Raji (cell line): ENCODE results near the gene ATG4B.
A peak's percentile ranks its signal among the peaks of the same experiment; 100 is the strongest.

Experiments
- POLR2A ChIP-seq: IDR thresholded peaks from 2 replicates; pipeline ENCODE4 v1.6.1; 2011; ENCODE audit warnings: low read depth, low read length, control low read depth; ENCODE audit not compliant: insufficient read depth

Gene ATG4B

DNA sequence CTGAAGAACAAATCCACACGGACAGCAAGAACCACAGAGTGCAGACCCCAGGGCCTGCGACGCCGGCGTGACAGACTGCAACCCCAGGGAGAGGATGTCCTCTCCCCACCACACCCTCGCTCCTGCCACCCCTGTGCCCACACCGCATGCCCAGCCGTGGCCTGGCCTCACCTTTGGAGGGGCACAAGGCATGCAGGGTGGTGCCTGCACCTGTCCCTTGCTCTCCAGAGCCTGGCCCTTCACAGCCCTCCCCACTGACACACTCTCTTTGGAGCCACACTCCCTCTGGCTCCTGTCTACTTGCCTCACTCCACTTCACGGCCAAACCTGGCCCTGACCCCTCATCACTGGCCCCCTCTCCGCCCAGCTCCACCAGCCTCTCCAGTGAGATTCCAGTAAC lies 9.8 kb upstream of the ATG4B start:
- TF ChIP-seq POLR2A, result no peak

DNA sequence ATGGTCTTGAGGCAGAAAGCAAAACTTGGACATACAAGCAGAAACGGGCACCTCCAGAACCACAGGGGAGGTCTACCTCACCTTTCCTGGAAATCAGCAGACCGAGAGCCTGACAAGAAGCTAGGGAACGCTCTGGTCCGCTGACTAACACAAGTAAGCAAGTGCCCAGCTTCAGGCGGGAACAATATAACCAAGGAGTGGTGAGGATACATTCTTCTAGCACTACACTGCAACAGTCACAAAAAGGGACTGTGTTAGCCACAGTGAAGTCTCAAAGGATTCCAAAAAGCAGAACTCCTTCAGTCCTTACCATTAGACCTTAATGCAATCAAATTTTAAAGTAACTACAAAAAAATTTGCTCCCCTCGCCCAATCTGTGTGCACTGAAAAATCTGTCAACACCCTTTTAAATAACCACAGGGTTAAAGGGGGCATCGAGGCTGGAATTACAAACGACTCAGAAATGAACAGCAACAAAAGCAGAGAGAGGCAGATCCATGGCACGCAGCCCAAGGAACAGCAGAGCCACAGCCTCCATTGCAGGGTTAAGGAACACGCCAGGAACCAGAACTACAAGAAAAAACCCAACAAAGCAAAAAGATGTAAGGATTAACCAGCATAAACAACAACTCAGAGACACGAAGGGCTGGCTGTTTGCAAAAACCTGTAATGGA lies 7.6 kb upstream of the ATG4B start:
- TF ChIP-seq POLR2A, result no peak

DNA sequence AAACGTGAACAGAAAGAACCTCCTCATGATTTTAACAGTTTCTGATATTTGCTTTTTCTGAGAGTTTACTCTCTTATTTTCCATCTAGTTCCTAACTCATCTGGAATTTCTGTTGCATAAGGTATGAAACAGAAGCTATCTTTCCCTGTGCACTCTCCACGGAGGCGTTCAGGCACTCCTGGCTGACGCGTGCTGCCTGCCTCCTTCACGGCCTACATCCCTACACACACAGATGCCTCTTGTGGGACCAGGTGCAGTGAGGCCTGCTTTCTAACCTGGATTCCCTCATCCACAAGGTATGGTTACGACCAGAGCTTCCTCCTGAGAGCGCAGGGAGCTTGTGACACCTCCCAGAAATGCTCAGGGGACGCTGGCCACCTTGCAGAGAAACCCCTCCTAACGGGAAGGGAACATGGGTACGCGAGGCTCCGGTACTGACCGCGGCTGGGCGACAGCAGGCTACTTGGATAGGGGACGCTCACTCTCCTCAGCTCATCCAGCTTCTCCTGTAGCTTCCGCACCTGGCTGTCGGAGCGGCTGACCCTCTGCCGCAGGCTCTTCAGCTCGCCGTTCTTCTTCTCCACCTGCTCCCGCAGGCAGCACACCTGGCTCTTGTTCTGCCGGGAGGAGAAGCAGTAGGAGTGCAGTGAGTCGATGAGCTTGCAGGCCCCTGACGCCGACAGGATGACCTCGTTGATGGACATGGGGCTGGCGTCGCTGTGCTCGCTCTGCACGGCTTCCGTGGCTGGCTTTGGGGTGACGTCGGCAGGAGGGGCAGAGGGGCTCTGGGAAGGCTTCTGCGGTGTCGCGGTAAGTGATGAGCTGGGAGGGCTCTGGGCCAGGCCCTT lies 4.8 kb upstream of the ATG4B start:
- no peak for TF ChIP-seq POLR2A

- no peak for TF ChIP-seq POLR2A
These were observed 3.9 kb upstream of the ATG4B start for GRCh38 chr2:241633561-241633960.

DNA sequence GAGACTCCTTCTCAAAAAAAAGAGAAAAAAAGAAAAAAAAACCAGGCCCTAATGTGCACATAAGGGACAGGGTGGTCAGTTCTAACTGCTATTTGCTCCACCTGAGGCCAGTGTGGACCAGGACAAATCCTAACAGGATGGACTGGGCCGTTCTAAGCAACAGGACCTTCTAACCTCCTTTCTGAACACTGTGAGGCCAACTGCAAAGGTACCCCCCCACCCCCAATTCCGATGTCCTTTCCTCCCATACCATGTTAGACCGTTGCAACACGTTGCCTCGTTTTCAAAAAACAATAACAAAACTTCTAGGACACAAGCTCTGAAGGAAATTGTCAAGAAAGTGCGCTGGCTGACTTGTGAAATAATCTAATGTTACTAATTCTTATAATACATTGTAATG lies 1.7 kb upstream of the ATG4B start:
- no peak for TF ChIP-seq POLR2A

DNA sequence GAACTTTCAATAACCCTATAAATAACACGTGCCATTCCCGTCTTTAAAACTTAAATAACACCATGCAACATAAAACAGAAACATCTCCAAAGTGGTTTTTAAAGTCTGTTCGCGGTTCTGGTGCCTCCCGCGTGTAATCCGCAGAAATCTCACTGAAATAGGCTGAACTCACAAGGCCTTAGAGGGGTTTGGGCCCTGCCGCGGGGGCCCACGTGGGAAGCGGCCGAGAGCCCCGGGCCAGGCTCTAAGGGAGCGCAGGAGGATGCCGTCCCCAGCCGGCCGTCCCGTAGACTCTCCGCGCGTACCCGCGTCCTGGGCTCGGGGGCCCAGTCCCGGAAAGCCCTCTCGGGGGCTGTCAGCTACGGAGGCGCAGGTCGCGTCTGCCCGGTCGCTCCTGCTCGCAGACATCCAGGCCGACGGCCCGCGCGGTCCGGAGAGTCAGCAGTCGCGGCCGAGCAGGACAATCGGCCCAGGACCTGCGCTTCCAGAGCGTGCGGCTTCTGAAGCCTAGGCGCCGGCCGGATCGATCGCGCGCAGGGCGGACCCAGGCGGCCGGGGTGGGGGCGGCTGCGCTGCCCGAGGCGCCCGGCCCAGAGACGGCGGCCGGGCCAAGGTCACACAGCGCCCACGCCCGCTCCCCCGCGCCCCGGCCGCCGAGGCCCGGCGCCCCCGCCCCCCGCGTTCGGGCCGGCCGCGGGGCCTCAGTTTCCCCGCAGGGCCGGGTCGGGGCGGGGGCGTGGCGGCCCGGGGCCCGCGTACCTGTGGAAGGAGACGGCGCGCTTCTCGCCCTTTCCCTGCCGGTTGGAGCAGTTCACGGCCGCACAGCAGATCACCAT lies 1.1 kb upstream of the ATG4B start:
- TF ChIP-seq POLR2A, result peak; percentile 45; the same call in 1 of the 2 replicates

GRCh38 chr2:241637795-241638660 lies 535 bp downstream of the ATG4B start:
- no peak for TF ChIP-seq POLR2A

GRCh38 chr2:241638940-241639339 lies 1.4 kb downstream of the ATG4B start:
- TF ChIP-seq POLR2A, result no peak

GRCh38 chr2:241639385-241639784 lies 1.9 kb downstream of the ATG4B start:
- TF ChIP-seq POLR2A, result no peak

DNA sequence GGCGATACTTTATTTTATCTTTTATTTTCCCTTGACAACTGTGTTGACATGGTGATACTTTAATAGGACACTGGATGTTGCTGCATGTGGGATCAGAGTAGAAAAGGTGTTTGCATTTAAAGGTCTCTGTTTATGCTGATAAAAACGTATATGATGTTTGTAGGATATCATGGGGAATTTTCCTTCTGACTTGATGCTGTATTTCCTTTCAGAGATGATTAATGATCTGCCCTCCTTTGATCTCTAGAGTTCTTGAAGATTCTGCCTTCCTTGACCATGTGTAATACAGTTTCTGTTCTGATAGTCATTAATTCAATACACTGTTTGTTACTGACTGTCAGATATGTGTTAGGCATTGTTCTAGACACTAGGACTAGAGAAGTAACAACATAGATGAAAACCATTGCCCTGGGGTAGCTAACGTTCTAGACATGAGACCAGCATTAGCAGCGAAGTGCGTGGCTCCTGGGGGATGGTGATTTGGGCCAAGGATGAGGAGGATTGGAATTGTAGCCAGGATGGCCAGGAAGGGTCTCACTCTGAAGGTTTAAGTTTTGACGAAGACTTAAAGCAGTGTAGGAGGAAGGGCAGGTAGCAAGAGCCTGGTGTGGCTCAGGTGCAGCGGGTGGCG lies 2.8 kb downstream of the ATG4B start:
- TF ChIP-seq POLR2A, result no peak

GRCh38 chr2:241641631-241642030 lies 4.1 kb downstream of the ATG4B start:
- no peak for TF ChIP-seq POLR2A

DNA sequence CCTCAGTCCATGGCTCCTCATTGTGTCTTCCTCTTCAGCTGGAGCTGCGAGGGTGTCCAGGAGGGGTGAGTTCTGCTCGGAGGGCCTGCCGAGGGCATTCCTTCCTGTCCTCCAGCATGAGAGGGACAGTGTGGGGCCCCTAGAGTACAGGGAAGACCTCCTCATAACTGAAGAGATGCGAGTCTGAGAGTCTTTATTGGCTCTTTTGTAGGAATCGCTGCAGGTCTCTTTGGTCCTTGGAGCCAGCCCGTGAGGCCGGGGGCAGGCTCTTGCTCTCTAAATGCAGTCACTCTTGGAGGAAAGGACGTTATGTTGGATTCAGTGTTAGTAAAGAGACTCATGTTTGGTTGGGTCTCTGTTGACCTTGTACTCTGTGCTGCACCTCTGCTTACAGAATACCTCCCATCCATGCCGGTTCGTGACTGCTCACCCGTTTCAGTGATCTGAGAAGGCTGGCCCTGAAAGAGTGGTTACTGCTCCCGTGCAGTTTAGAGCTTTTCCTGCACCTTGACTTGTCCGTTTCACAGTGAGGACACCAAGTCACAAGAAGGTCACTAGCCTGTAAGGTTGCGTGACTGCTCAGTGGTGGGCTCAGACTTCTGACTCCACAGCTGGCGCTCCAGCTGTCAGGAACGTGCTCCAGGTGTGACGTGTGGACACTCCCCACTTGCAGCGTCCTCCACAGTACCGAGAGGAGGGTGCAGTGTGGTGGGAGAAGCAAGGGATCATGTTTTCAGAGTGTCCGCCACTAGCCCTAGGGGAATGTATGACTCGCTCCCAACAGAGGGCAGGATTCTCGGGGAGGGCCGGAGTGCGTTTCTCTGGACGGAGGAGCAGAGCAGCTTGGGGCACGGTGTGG lies 7.8 kb downstream of the ATG4B start:
- TF ChIP-seq POLR2A, result no peak

DNA sequence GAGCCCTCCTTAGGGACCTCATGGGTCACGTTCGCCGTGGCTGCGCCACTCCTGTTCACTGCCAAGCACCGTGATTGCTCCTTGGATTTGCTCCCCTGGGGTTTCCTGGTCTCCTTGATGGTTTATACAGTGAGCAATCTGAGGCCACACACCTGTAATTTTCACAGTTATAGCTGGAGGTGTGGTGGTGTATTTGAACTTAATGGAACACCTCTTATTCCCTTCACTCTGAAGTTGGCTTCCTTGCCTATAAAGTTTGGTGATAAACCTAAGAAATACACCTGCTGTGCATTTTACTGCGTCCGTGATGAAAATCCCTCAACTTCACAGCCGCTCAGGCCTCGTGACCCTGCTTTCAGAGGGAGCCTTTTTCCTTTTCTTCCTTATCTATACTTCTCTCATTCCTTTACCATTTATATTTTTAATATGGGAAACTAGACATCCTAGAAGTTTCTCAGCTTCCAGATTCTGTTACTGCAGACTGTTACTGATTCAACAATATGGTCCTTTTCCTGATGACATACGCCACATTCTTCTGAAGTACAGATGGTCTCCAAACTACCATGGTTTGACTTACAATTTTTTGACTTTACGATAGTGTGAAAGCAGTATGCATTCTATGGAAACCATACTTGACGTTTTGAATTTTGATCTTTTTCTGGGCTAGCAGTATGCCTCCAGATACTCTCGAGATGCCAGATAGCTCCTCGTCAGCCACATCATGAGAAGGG lies 8.6 kb downstream of the ATG4B start:
- no peak for TF ChIP-seq POLR2A

- no peak for TF ChIP-seq POLR2A
These were observed 11.0 kb downstream of the ATG4B start for GRCh38 chr2:241648453-241648852.
